AG08396 (cell line): Measurements from ENCODE around the gene PPM1M.
A peak's percentile ranks its signal among the peaks of the same experiment; 100 is the strongest.
"Not testable (repeated sequence)": the region's sequence is repeated elsewhere in the genome, so short reads cannot be mapped to it uniquely, and the experiment has no call there.

Experiments used
- DNase-seq: peaks from one replicate; pipeline ENCODE4 v3.0.0; 2012; ENCODE audit warnings: low spot score, mixed read lengths

The PPM1M gene

GRCh38 chr3:52277972-52278509, 32.5 kb downstream of the PPM1M start:
- DNase-seq, result peak; percentile 68

- DNase-seq, result peak; percentile 97
Observed at GRCh38 chr3:52278510-52279069, 33.0 kb downstream of the PPM1M start, which contains the start of gene WDR82. TSS of gene WDR82 (minus strand) at chr3:52278649. CDS start at chr3:52278361, 288 bp downstream.

DNA sequence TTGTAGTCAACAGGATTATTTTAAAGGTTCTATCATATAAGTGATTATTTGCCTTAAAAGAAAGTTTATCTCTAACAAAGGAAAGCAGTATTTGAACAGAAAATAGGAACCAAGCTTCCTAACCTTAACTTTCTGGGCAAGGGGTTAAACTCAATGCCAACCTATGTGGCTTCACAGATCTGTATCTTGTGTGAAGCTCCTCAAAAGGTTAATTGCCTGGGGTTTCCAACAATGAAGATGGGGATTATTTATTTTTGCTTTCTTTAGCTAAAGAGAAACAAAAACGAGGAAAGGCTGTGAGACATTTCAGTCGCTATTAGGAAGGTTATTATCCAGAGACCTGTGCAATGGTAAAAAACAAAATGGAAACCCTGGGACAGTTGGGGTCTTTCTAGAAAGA, 34.0 kb downstream of the PPM1M start:
- no peak for DNase-seq

GRCh38 chr3:52280050-52280461, 34.5 kb downstream of the PPM1M start:
- no peak for DNase-seq

DNA sequence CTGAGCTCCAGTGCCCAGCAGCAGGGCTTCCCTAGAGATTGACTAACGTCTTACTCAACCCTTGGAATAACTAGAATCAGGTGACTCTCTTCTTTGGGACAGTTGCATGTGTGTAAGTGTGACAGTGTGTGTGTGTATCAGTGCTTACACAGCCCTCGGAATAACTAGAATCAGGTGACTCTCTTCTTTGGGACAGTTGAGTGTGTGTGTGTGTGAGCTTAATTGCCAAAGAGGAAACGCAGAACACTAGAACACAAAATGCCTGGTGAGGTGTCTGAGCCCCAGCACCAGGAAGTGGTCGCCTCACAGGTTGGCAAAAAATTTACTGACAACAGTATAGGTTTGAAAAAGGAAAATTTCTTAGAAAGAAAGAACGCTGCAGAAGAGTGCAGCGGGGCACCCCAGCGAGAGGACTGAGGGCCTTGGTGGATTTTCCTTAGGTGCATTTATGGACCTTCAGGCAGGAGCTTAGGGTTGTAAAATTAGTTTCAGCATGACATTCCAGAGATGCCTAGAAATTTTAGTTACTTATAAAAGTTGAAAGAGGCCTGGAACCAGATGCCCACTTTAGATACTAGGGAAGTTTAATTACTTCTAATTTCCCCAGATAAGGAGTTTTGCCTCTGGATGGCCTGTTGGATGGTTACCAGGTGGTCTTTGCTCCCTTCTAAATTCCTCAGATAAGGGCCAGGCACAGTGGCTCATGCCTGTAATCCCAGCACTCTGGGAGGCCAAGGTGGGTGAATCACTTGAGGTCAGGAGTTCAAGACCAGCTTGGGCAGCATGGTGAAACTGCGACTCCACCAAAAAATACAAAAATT, 36.6 kb downstream of the PPM1M start:
- no peak for DNase-seq

DNA sequence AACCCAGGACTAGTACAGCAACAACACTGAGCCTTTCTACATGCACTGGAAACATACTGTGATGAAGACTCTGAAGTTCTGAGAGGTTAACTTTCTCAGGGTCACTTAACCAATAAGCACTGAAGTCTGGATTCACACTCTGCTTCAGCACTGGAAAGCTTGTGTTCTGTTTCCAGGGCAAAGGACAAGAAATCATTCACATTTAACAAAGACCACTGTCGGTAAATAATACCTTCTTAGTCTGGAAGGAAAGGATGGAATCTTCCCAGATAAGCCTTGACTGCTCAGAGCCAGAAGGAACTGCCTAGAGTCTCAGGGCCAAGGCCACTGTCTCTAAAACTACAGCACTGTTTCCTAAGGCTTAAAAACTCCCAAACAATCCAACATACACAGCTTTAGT, 37.7 kb downstream of the PPM1M start:
- DNase-seq, result no peak

DNA sequence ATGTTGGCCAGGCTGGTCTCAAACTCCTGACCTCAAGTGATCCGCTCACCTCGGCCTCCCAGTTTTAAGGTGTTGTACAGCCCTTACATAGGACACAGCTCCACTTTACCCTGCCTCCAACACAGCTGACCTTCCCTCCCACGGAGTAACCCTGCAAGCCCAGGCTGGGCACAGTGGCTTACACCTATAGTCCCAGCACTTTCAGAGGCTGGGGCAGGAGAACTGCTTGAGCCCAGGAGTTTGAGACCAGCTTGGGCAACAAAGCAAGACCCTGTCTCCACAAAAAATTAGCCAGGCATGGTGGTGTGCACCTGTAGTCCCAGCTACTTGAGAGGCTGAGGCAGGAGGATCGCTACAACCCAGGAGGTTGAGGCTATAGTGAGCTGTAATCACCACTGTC, 38.5 kb downstream of the PPM1M start:
- not testable (repeated sequence) for DNase-seq

- DNase-seq, result no peak
Observed at GRCh38 chr3:52286777-52287110, 41.2 kb downstream of the PPM1M start.

- no peak for DNase-seq
Observed at GRCh38 chr3:52288674-52289073, 43.1 kb downstream of the PPM1M start.

DNA sequence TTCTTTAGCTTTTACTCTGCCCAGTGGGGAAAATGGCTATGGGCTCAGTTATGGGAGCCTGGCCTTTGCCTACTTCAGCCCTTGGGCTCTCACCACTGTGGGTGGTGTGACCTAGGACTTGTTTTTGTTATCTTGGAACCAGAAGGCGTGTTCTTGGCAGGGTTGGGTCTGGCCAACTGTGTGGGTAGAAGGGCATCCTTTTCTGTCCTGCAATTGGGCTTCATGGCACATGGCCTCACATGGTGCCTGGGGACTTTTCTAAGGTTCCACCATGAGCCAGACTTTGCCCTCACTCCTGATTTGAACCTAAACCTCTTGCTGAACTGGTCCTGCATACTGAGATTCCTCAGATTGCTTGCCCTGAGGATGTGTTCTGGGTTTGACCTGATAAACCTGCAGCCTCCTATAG, 43.8 kb downstream of the PPM1M start:
- no peak for DNase-seq

GRCh38 chr3:52289747-52290595, 44.4 kb downstream of the PPM1M start:
- no peak for DNase-seq

DNA sequence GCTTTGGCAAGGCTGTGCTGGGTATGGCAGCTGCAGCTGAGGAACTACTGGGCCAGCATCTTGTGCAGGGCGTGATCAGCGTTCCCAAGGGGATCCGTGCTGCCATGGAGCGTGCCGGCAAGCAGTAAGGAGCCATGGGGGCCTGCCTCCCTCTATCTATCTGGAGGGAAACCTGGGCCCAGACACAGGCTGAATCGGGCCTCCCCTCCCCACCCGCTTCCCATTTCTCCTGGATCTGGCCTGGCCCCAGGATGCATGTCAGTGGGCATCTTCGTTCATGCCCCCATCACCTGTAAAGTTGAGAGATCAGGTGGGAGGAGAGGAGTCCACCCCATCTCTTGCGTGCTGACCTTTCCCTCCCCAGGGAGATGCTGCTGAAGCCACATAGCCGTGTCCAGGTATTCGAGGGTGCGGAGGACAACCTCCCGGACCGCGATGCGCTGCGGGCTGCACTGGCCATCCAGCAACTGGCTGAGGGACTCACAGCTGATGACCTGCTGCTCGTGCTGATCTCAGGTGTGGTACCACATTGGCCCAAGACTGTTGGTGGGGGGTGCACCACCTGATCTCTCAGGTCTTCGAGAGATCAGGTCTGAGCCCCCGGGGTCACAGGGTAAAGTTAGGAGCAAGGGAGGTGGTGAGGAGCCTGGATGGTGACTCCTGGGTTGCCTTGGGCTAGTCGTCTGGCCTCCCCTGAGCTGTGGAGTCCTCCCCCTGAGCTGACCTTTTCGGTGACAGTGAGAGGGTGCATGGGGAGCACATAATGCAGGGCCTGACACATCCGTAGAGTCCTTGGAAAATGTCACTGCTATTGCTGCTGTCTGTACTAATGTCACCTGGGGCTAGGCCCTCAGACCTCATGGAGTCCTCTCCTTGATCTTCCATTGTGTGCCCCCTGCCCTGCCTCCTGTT, 45.3 kb downstream of the PPM1M start:
- no peak for DNase-seq

- peak; percentile 57 for DNase-seq
Observed at GRCh38 chr3:52291508-52292181, 46.1 kb downstream of the PPM1M start.

GRCh38 chr3:52292247-52293065, 46.9 kb downstream of the PPM1M start:
- no peak for DNase-seq

DNA sequence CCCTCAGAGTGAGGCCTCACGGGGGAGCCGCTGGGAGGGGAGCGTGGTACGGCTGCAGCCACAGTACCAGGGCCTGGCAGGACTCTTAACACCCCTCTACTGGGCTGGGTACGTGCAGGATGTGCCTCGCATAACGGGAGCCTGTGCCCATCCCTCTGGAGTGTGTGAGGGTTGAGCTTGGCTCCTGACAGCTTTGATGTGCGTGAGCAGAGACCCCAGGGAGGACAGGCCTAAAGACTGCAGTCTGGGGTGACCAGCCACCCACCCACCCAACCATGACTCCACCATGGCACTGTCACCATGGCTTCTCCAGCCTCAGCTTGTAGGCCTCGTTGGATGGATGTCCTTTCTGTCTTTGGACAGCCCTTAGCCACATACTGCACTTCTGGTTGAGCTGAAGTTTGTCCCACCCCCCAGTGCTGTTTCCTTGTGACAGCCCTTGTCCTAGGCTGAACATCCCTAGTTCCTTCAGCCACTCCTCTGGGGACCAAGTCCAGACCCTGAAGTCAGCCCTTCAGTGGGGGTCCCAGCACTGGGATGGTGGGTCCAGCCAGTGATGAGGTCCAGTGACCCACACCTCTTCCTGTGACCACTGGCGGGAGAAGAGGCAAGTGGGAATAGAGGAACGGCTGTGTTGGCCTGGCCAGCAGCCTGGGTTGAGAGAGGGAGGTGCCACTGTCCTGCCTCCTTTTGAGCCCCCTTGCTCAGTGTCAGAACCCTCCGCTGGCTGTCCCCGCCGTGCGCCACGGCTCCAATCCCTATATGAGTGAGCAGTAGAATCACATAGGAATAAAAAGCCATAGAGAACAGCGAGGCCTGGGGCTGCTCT, 48.1 kb downstream of the PPM1M start:
- DNase-seq, result no peak

DNA sequence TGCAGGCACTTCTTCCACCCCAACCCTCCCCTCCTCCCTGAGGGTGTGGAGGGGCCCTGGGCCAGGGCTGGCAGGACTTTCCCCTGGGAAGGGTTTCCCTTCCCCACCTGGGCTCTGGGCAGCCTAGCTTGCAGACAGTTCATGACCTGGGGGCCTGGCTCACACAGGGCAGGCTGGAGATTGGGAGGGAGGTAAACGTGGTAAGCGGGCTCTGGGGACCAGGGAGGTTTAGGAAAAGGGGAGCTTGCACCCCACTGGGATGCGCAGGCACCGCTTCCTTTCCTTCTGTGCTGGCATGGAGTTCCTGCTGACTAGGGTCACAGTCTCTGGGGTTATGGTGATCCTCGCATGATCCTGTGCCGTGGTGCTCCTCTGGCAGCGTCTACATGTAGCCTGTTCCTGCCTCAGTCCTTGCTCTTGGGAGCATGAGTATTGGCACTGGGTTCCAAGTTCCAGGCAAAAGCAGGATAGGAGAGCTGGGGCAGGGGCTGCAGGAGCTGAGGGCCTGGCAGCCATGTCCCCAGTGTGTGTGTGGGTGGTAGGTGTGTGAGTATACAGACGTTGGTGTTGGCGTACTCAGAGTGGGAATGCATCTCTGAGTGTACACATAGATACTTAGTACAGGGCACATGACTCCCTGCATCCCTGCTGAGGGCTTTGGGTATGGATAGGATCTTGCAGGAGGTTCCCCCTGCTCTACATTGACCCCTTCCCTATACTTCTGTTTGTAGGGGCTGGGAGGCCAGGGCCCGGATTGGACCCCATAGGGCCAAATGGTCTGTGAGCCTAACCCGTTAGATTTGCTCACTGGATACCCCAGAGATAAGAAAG, 49.0 kb downstream of the PPM1M start:
- DNase-seq, result no peak

DNA sequence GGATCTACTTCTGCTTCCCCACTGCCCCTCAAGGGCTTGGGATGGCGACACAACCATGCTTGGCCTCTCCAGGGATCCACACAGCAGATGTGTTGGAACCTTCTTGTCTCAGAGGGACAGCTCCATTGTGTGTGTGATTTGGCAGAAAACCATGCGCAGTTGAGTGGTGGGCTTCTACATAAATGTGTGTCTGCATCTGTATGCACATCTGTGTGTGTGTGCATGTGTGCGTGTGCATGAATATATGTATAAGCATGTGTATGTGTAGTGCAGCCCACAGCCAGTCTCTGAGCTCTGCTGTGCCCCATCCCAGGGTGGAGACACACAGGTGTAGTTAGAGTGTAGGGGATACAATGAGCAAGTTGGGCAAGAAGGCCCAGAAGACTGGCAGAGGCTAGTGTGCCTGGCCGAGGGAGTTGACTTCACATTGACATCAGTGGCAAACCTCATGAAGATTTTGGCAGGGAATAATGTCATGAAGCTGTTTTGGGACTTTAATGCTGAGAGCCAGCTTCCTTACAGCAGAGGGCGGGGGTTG, 50.2 kb downstream of the PPM1M start:
- DNase-seq, result no peak
